HG02970 (cell line): Measurements from ENCODE around the gene OR10AD1.
"Not testable (repeated sequence)": the region's sequence is repeated elsewhere in the genome, so short reads cannot be mapped to it uniquely, and the experiment has no call there.

Experiments used
- ATAC-seq: cut with Tn5 transposase; IDR thresholded peaks from one replicate; pipeline ENCODE4 v1.9.1; 2021; ENCODE audit warnings: mild to moderate bottlenecking, moderate library complexity, moderate number of reproducible peaks; ENCODE audit not compliant: unreplicated experiment, low FRiP score

Gene OR10AD1

DNA sequence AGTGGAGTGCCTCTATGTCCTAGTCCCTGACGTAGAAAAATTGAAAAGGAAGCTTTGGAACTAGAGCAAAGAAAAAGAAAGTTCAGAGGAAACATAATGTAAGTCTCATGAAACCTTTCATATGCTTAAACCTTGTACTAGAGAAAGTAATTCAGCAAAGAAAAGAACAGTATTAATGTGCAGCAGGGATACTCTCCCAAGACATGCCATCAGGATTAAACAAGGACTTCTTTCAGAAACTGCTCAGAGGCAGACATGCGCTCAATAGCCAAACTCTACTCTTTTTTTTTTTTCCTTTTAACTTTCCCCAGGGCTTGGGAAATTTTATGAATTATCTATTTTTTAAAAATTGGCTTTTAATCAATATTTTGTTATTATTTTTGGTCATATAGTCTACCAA, 38.6 kb downstream of the OR10AD1 start:
- no peak for ATAC-seq

GRCh38 chr12:48163150-48163747, 39.8 kb downstream of the OR10AD1 start:
- ATAC-seq = no peak

DNA sequence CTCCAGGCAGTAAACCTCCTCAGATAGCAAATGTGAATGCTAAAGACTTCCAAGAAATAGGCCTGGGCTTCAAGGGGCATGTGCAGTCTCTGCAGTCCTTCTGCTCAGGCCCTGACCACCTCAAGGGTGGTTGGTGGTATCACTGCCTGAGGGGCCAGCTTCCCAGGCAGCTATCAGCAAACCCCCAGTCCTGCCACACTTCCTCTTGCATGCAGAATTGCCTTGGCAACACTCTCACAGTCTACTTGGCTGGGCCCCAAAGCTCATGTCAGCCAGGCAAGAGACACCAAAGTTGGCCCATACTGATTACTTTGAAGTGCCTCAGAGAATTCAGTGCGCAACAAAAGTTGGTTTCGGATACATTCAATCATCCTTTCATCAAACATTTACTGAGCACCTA, 42.3 kb downstream of the OR10AD1 start:
- ATAC-seq = no peak

GRCh38 chr12:48160046-48160445, 43.0 kb downstream of the OR10AD1 start:
- ATAC-seq = no peak

DNA sequence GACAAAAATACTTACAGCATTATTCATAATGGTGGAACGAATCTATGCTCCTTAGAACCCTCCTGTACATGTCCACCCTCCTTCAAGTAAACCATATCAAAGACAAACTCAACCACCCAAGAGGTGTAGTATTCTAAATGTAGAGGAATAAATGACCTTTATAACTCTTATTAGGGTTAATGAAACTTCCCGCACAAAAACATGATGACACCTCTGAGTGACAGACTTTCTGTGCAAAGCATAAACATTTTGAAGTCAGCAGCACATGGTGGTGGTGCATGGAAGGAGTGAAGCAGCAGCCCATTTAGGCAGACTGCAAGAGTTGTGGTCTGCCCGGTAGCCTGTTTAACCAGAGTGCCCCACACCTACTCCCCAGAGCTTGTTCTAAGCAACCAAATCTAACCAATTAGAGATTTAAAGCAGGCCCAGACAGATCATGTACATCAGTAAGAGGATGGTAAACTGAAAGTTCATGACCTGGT, 45.2 kb downstream of the OR10AD1 start:
- ATAC-seq = no peak

DNA sequence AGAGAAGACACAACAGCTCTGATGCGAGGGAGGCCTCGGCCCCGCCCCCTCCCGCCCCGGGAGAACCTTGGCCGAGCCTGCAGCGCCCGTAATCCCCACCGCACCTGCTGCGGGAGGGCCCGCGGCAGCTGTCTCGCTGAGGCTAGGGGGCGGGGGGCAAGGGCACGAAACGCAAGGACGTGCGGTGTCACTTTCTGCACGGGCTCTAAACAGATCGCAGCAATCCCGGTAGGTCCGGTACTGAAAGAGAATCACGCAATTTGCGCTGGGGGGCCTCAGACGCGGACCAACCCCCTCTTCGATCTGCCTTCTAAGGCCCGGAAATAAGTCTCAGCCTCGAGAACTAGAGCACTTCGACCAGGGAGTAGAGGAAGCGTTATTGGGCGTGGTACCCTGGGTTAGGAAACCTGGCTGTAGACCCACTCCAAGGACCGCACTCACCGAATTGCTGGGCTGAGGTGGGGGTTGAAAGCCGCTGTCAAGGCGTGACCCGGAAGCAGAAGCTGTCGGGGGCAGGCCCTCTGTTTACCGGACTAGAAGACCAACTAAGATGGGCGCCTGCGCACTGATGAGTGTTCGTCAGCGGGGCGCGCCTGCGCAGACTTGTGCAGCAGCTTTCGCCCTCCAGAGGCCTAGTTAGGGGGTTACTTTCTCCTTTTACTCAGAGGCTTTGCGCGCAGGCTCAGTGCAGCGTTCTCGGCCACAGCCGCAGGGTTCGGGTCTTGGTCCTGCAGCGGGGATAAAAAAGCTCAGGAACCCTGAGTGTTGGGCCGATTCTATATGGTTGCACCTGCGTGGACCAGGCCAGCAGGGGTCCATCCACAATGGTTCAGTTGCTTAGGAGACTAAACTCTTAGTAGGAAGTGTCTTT, 45.8 kb downstream of the OR10AD1 start, which contains the start of gene ASB8:
TSS of gene ASB8 (minus strand) at position 498 of the 871 bp plus-strand sequence. CDS start 4,019 bp downstream, outside the sequence.
- peak; percentile 93 for ATAC-seq

- no peak for ATAC-seq
These were observed 46.5 kb downstream of the OR10AD1 start for GRCh38 chr12:48156652-48157017.

- ATAC-seq = not testable (repeated sequence)
These were observed 47.3 kb downstream of the OR10AD1 start for GRCh38 chr12:48155786-48156185.
